Measurements from ENCODE around the gene PLEKHA7. TPM values are rescaled to one million over a fixed set of nuclear protein-coding genes. Genes with fewer than 3 reads are reported as not detected.

PLEKHA7 gene
- total and polyA plus RNA-seq, 2 of the 4 experiments (the other 2 are of a cell fraction): 0.12 TPM; not detected in 1

GRCh38 chr11:16876837-16877236, 137.4 kb downstream of the PLEKHA7 start:
- no peak overlapping the region for H2BK5ac ChIP-seq (ENCODE audit: low read depth, low read length, poor library complexity, severe bottlenecking)
- H3K79me1 ChIP-seq (ENCODE audit: low read depth in 1 of 2, low read length in 2 of 2): no peaks in the 10 kb centered on the region
- WGBS, 2 experiments (ENCODE audit: extremely low coverage in 2 of 2, insufficient read length in 1 of 2): 0% methylated on average over 1 of the region's 3 CpGs; no CpG with 5 or more reads in 1 of the 2 experiments
- no peaks in the 10 kb centered on the region for H4K20me1 ChIP-seq (ENCODE audit: insufficient read depth, low read length)
- in situ Hi-C loops (cut with MboI; ENCODE audit: low sequenced_read_pairs): no loop called here
- no peak overlapping the region for H3K23ac ChIP-seq (ENCODE audit: low read depth, low read length)
- H3K27ac ChIP-seq (ENCODE audit: insufficient read depth, low read length): no peak overlapping the region
- H3K4me2 ChIP-seq (ENCODE audit: low read depth, low read length): no peak overlapping the region
- H4K91ac ChIP-seq (ENCODE audit: insufficient read depth, low read depth, low read length): no peak overlapping the region
- no peak overlapping the region for H4K5ac ChIP-seq (ENCODE audit: low read depth, low read length)
- BruUV-seq (replicated peaks): no TSS peak
- no peak overlapping the region for H3K18ac ChIP-seq (ENCODE audit: low read depth, low read length)
- no peak overlapping the region for H3K4me3 ChIP-seq (ENCODE audit: insufficient read depth, low read depth, low read length)
- no peak overlapping the region for H2AK5ac ChIP-seq (ENCODE audit: low read depth, low read length)
- no peaks in the 10 kb centered on the region for H3K9me1 ChIP-seq (ENCODE audit: insufficient read depth, low read length)
- no peak overlapping the region for H4K8ac ChIP-seq (ENCODE audit: low read depth in 2 of 2, low read length in 2 of 2)
- H3K9me3 ChIP-seq (ENCODE audit: control insufficient read depth, insufficient read depth, low read length): no peaks in the 10 kb centered on the region
- no peaks in the 10 kb centered on the region for H3K4me1 ChIP-seq (ENCODE audit: control insufficient read depth, insufficient read depth, low read length)
- no peak overlapping the region for H2BK120ac ChIP-seq (ENCODE audit: low read depth, low read length)
- no peak overlapping the region for H3K56ac ChIP-seq (ENCODE audit: extremely low read depth, insufficient read depth, low read length)
- ChIA-PET POLR2A (ENCODE audit: unreplicated experiment) (no interaction called here), CTCF (no interaction called here)
- no peak overlapping the region for H2AFZ ChIP-seq (replicated peaks; ENCODE audit: low read length, poor library complexity)
- no peak for ATAC-seq (ENCODE audit: low read depth)
- dilution Hi-C loops (cut with HindIII; ENCODE audit: low sequenced_read_pairs, unreplicated experiment): no loop called here
- H2BK15ac ChIP-seq (ENCODE audit: low read depth, low read length): no peak overlapping the region
- intact Hi-C loops (cut with micrococcal nuclease): no loop called here
- no peak for DNase-seq
- TF ChIP-seq BHLHE40 (IDR thresholded peaks at IDR 0.05; ENCODE audit: low read depth, low read length) (no peak), MAFK (IDR thresholded peaks at IDR 0.05; ENCODE audit: low read depth, low read length) (0 out of 2 replicates have a peak, but pooled peaks have one; percentile 37)
- H3K36me3 ChIP-seq (ENCODE audit: control insufficient read depth, insufficient read depth, low read length): no peaks in the 10 kb centered on the region
- H3K14ac ChIP-seq (replicated peaks; ENCODE audit: low read depth, low read length): no peak overlapping the region
- H2BK20ac ChIP-seq (ENCODE audit: low read depth, low read length): no peak overlapping the region
- H3K4ac ChIP-seq (ENCODE audit: low read depth, low read length): no peak overlapping the region
- peaks cover 17% of the 10 kb centered on the region for H3K27me3 ChIP-seq (ENCODE audit: control insufficient read depth, insufficient read depth, low read length)
- H2AK9ac ChIP-seq (replicated peaks; ENCODE audit: low read depth, low read length, poor library complexity): no peak overlapping the region
- H3K9ac ChIP-seq (ENCODE audit: low read depth, low read length): no peak overlapping the region
